Mesodermal cell (in vitro differentiated cells): ENCODE measurements around the gene COPS6.

Experiments used
- H3K27ac ChIP-seq: 2 replicates; pipeline ENCODE4 v1.7.0; 2013; ENCODE audit warnings: mild to moderate bottlenecking, low read depth, low read length, moderate library complexity; ENCODE audit not compliant: severe bottlenecking
- H3K36me3 ChIP-seq: 2 replicates; pipeline ENCODE4 v1.7.1; 2013; ENCODE audit warnings: mild to moderate bottlenecking, low read length, moderate library complexity; ENCODE audit not compliant: control insufficient read depth, insufficient read depth
- H3K4me1 ChIP-seq: one replicate; pipeline ENCODE4 v1.7.1; 2013; ENCODE audit warnings: mild to moderate bottlenecking, low read length; ENCODE audit not compliant: insufficient read depth, control insufficient read depth, poor library complexity, severe bottlenecking
- H3K4me3 ChIP-seq: 2 replicates; pipeline ENCODE4 v1.7.0; 2013; ENCODE audit warnings: low read length, control low read depth, mild to moderate bottlenecking; ENCODE audit not compliant: insufficient read depth, poor library complexity, severe bottlenecking; ENCODE audit errors: extremely low read depth
- H3K9me3 ChIP-seq: 2 replicates; pipeline ENCODE4 v1.7.1; 2013; ENCODE audit warnings: mild to moderate bottlenecking, low read length, moderate library complexity; ENCODE audit not compliant: control insufficient read depth
- WGBS, 2 experiments: methylation state at CpG; one replicate each; pipeline ENCODE4 v1.1.5; 2013; ENCODE audit warnings: missing lambda C conversion rate in 2 of 2; ENCODE audit not compliant: insufficient coverage in 2 of 2; 5-methylcytosine and 5-hydroxymethylcytosine counted together

The COPS6 gene

GRCh38 chr7:100102950-100103840 is 14.4 kb downstream of the COPS6 start:
- Histone ChIP-seq H3K27ac (peak overlapping the region; percentile 96), H3K4me3 (peak overlapping the region; percentile 100), H3K4me1 (peaks cover 29% of the 10 kb centered on the region), H3K36me3 (peaks cover 67% of the 10 kb centered on the region), H3K9me3 (no peaks in the 10 kb centered on the region)
- WGBS, 2 experiments, result 82 to 83% methylated on average over 15 to 16 of the region's 17 CpGs

- H3K4me3 ChIP-seq, result no peak overlapping the region
- WGBS, 2 experiments, result 98 to 100% methylated on average over 3 to 4 of the region's 4 CpGs
These were observed 16.8 kb downstream of the COPS6 start for GRCh38 chr7:100105534-100105933.

GRCh38 chr7:100106633-100107032 is 17.9 kb downstream of the COPS6 start:
- H3K27ac ChIP-seq, result no peak overlapping the region
- WGBS, 2 experiments, result 92 to 97% methylated on average over 16 of the region's 17 CpGs
- no peaks in the 10 kb centered on the region for H3K9me3 ChIP-seq
- peaks cover 78% of the 10 kb centered on the region for H3K36me3 ChIP-seq
- H3K4me1 ChIP-seq, result peaks cover 16% of the 10 kb centered on the region
- no peak overlapping the region for H3K4me3 ChIP-seq

More at GRCh38 chr7:100105534-100105933, 16.8 kb downstream of the COPS6 start:
- no peak overlapping the region for H3K27ac ChIP-seq
- peaks cover 16% of the 10 kb centered on the region for H3K4me1 ChIP-seq
- no peaks in the 10 kb centered on the region for H3K9me3 ChIP-seq
- H3K36me3 ChIP-seq, result peaks cover 67% of the 10 kb centered on the region

- Histone ChIP-seq H3K36me3 (peaks cover 84% of the 10 kb centered on the region), H3K4me1 (peaks cover 16% of the 10 kb centered on the region), H3K9me3 (no peaks in the 10 kb centered on the region), H3K4me3 (no peak overlapping the region), H3K27ac (no peak overlapping the region)
- WGBS, 2 experiments, result 93 to 96% methylated on average over 19 to 21 of the region's 25 CpGs
These were observed 18.5 kb downstream of the COPS6 start for GRCh38 chr7:100107125-100107737.

GRCh38 chr7:100107890-100108289 is 19.1 kb downstream of the COPS6 start:
- peaks cover 13% of the 10 kb centered on the region for H3K4me1 ChIP-seq
- no peak overlapping the region for H3K27ac ChIP-seq
- peaks cover 87% of the 10 kb centered on the region for H3K36me3 ChIP-seq
- no peaks in the 10 kb centered on the region for H3K9me3 ChIP-seq
- 92 to 93% methylated on average over 10 to 11 of the region's 11 CpGs for WGBS, 2 experiments
- H3K4me3 ChIP-seq, result no peak overlapping the region

- no peak overlapping the region for H3K27ac ChIP-seq
- H3K4me3 ChIP-seq, result no peak overlapping the region
- H3K4me1 ChIP-seq, result peaks cover 8% of the 10 kb centered on the region
- 87 to 89% methylated on average over 11 of the region's 12 CpGs for WGBS, 2 experiments
- peaks cover 87% of the 10 kb centered on the region for H3K36me3 ChIP-seq
- H3K9me3 ChIP-seq, result no peaks in the 10 kb centered on the region
These were observed 20.9 kb downstream of the COPS6 start for GRCh38 chr7:100109521-100110163.

GRCh38 chr7:100111156-100111555 is 22.4 kb downstream of the COPS6 start:
- Histone ChIP-seq H3K4me1 (peaks cover 8% of the 10 kb centered on the region), H3K36me3 (peaks cover 83% of the 10 kb centered on the region), H3K9me3 (no peaks in the 10 kb centered on the region), H3K4me3 (no peak overlapping the region), H3K27ac (no peak overlapping the region)
- WGBS, 2 experiments, result 95 to 96% methylated on average over 6 of the region's 7 CpGs

- no peak overlapping the region for H3K27ac ChIP-seq
- H3K4me3 ChIP-seq, result no peak overlapping the region
- no peaks in the 10 kb centered on the region for H3K9me3 ChIP-seq
- H3K4me1 ChIP-seq, result peaks cover 8% of the 10 kb centered on the region
- 88 to 90% methylated on average over 5 to 10 of the region's 13 CpGs for WGBS, 2 experiments
- H3K36me3 ChIP-seq, result peaks cover 86% of the 10 kb centered on the region
These were observed 23.1 kb downstream of the COPS6 start for GRCh38 chr7:100111914-100112313.

GRCh38 chr7:100115026-100115425 is 26.3 kb downstream of the COPS6 start:
- no peak overlapping the region for H3K27ac ChIP-seq
- no peaks in the 10 kb centered on the region for H3K4me1 ChIP-seq
- H3K4me3 ChIP-seq, result no peak overlapping the region
- H3K36me3 ChIP-seq, result peaks cover 60% of the 10 kb centered on the region
- 91 to 95% methylated on average over 7 of the region's 7 CpGs for WGBS, 2 experiments
- H3K9me3 ChIP-seq, result no peaks in the 10 kb centered on the region

- WGBS, 2 experiments, result 14 to 19% methylated on average over 15 of the region's 18 CpGs
- Histone ChIP-seq H3K9me3 (no peaks in the 10 kb centered on the region), H3K27ac (peak overlapping the region; percentile 99), H3K4me3 (peak overlapping the region; percentile 93), H3K36me3 (peaks cover 42% of the 10 kb centered on the region), H3K4me1 (peaks cover 3% of the 10 kb centered on the region)
These were observed 29.8 kb downstream of the COPS6 start for GRCh38 chr7:100118388-100119071.
